KBM-7 (cell line): ENCODE data around the gene FAM229A.

Experiments
- DNase-seq: peaks from one replicate; pipeline ENCODE4 v3.0.0-alpha.2; 2015
- in situ Hi-C: fragments of 300-500 bp; cut with MboI; formaldehyde crosslinking; loops from 2 replicates; pipeline ENCODE4 v1.14.3; 2020; ENCODE audit warnings: low sequenced_read_pairs, low pct_unique_long_range_greater_than_20kb, mixed read lengths

The FAM229A gene

DNA sequence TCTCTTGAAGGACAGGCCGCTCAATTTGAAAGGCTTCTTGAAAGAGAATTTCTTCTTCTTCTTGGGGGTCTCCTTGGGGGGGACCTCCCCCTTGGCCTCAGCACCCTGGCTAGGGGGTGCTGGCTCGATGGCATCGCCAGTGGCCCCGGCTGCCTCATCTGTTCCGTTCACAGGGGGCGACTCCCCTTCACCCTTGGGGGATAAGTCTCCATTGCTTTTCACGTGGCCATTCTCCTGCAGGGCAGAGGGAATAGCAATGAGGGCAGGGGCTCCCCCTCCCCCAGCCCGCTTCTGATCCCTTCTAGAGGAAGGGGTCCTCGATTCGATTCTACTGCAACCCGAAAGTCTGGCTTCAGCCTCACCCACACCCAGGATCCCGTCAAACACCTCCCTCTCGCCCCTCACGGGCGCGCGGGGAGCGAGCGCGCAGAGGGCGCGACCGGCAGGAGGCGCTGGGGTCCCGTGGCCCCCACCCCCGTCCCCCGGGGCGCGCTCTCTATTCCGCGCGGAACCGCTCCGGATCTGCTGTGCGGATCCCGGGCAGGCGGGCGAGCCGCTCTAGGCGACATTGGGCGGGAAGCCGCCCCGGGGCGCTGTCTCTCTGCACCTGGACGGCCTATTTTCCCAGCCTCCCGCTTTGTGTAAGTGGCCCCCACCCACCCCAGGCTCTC lies 27.3 kb downstream of the FAM229A start:
- DNase-seq, result peak; percentile 70
- in situ Hi-C loops, result no loop called here

- in situ Hi-C loops, result no loop called here
- DNase-seq, result no peak
Observed at GRCh38 chr1:32334274-32334861, 27.9 kb downstream of the FAM229A start.

DNA sequence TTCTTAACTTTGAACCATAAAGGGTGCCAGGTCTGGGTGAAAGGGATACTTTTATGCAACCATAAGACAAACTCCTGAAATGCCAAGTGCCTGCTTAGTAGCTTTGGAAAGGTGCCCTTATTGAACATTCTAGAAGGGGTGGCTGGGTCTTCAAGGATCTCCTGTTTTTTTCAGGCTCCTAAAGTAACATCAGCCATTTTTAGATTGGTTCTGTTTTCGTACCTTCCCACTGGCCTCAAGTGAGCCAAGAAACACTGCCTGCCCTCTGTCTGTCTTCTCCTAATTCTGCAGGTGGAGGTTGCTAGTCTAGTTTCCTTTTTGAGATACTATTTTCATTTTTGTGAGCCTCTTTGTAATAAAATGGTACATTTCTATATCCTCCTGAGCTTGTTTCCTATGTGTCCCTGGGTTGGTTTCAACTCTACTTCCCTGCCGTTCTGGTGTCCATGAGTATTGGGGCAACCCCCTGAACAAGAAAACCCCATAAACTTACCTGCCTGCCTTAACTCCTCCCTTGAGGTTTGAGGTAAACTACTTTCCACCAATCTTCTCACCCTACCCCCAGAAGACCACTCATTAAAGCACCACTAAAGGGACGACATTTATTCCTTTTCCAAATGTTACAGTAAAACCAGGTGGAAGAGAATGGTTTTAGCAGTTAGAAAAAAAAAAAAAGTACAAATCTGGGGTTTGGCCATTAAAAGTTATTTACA lies 28.9 kb downstream of the FAM229A start:
- DNase-seq, result no peak
- in situ Hi-C loops, result no loop called here

DNA sequence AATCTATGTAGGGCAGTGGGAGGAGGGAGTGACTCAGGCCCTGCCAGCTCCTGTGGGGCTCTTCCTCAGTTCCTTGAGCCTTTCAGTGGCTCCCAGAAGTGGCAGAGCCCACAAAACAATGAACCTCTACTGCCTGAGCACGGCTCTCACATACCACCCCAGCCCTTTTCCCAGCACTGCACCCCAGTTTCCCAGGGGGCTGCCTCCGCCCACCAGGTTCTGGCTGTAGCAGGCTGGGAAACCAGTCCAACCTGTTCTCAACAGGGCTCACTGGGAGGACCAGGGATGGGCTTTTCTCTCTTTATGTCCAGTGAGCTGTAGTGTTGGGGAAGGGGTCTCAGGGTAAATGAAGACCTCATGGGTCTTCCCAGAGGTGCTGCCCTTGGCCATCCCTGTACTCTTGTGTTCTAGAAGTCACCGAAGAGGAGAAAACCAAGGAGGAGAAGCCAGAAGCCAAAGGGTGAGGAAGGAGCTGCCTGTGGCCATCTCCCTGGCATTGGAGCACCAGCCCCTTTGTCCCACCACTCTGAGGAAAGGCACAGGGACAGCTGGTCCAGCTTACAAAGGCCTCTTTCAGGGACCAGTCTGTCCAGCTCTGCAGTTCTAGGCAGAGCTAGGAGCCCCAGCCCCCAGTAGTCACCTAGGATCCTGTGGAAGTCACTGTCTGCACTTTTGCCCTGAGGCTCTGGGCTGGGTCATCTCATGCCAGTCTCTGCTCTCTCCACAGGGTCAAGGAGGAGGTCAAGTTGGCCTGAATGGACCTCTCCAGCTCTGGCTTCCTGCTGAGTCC lies 29.8 kb downstream of the FAM229A start:
- in situ Hi-C loops, result no loop called here
- DNase-seq, result no peak

GRCh38 chr1:32331549-32331948 lies 30.7 kb downstream of the FAM229A start:
- no peak for DNase-seq
- in situ Hi-C loops, result no loop called here

DNA sequence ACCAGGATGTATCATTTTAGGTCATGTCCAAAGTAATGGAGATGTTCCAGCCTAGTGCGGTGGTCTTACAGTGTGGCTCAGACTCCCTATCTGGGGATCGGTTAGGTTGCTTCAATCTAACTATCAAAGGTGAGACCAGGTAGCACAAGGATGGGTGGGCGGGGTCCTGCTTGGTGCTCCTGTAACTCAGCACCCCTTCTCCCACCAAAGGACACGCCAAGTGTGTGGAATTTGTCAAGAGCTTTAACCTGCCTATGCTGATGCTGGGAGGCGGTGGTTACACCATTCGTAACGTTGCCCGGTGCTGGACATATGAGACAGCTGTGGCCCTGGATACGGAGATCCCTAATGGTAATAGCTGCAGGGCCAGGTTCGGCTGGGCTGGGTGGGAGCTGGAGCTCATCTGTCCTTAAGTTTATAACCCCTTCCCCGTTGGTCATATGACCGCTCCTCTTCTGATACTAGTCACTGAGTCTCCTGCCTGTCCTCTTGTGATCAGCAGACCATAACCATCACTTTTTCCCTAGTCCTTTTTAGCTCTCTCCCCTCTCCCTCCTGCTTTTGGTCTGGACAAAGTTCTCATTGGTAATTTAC lies 31.6 kb downstream of the FAM229A start:
- DNase-seq, result no peak
- in situ Hi-C loops, result no loop called here

DNA sequence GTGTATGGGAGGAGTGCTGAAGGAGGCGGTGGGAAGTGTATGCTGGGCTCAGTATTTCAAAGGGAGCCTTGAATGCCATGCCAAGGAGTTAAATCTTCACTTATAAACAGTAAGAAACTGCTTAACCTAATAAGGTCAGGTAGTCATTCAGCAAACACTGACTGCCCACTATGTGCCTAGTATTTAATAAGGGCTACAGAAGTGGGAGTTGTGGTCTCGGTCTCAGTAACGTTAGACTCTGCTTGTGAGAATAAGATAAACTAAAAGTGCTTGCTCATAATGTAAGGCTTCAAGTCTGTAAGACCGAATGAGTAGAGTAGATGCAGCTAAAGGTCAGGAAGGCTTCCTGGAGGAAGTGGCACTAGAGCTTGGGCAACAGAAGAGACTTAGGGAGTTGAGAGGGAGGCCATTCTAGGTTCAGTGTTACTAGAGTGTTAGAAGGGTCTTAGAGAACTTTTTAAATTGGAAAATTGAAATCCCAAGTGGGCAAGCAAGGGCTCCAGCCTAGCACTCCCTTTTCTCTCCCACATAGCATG lies 32.3 kb downstream of the FAM229A start:
- DNase-seq, result no peak
- in situ Hi-C loops, result no loop called here

- in situ Hi-C loops, result no loop called here
- DNase-seq, result no peak
Observed at GRCh38 chr1:32327204-32327603, 35.1 kb downstream of the FAM229A start.

DNA sequence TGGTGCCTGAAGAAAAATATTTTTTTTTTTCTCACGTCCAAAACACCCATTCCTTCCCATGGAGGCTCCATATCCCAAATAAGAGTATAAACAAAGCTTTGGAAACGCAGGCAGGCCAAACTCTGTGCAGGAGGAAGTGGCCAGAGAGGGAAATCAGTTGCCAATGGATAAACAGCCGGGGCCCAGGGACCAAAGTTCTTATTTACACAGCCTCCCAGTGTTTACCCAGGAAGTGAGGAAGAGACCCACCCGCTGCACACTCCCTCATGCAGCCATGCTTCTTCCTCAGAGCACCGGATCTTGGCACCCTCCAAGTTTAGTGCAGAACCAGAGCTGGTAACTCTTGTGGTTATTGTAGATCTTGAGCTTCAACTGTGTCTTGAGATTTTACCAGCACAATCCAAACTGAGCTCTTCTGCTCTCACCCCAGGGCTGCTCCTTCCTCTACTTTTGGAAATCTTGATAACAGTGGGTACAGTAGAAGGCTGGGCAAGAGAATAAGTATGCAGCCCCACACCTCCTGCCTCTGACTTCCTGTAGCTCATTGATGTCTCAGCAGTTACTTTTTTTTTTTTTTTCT lies 40.5 kb downstream of the FAM229A start:
- in situ Hi-C loops, result no loop called here
- DNase-seq, result no peak

DNA sequence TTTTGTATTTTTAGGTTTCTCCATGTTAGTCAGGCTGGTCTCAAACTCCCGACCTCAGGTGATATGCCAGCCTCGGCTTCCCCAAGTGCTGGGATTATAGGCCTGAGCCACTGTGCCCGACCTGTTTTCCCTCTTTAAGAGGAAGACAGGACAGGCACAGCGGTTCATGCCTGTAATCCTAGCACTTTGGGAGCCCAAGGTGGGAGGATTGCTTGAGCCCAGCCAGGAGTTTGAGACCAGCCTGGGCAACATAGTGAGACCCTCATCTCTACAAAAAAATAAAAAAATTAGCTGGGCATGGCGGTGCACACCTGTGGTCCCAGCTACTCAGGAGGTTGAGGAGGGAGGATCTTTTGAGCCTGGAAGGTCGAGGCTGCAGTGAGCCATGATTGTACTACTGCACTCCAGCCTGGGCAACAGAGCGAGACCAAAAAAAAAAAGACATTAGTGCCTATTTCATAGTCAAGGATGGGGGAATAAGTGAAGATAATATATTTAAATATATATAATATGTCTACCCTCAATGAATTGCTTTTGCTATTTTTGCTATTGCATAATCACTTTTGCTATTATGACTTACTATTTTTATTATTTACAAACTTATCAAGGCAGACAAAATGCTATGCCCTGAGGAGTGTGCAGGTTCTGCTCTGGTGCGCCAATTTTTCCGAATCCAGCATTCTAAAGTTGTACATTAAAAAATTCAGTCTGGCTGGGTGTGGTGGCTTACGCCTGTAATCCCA lies 44.0 kb downstream of the FAM229A start:
- in situ Hi-C loops, result no loop called here
- no peak for DNase-seq

DNA sequence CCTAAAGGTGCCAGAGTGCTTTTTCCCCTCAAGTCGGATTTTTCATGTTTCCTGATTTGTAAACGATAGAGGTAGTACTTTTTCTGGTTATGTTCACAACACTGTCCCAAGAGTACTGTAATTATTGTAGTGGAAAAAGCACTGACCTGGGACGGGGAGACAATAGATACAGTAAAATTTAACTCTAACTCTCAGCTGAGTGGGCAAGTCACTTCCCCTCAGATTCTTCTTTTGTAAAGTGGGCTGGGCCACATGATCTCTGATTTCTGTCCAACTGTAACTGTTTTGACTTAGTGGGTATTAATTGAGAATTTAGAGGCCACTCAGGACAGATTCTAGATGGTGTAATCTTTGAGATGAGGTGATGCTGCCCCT lies 45.4 kb downstream of the FAM229A start:
- DNase-seq, result no peak
- in situ Hi-C loops, result no loop called here

- in situ Hi-C loops, result no loop called here
Observed at GRCh38 chr1:32311709-32312393, 50.4 kb downstream of the FAM229A start.

More at GRCh38 chr1:32311709-32312393, 50.4 kb downstream of the FAM229A start:
- no peak for DNase-seq
